ENCODE results near the gene WNT9A. TPM values are rescaled to one million over a fixed set of nuclear protein-coding genes. Genes with fewer than 3 reads are reported as not detected.

Gene WNT9A
- total and polyA plus RNA-seq, 2 of the 4 experiments (the other 2 are of a cell fraction) = 0.18 to 0.36 TPM

- ChIA-PET POLR2A (ENCODE audit: unreplicated experiment) (no interaction called here), CTCF (interaction anchor here (0.5 kb wide), 1 partner anchor 10 kb away, joined by 3 read pairs; no protein-coding TSS in a partner anchor)
- Histone ChIP-seq H2AK9ac (replicated peaks; ENCODE audit: low read depth, low read length, poor library complexity) (no peak overlapping the region), H3K27ac (ENCODE audit: insufficient read depth, low read length) (no peak overlapping the region), H3K4me2 (ENCODE audit: low read depth, low read length) (no peak overlapping the region), H3K9me3 (ENCODE audit: control insufficient read depth, insufficient read depth, low read length) (no peaks in the 10 kb centered on the region), H3K9me1 (ENCODE audit: insufficient read depth, low read length) (no peaks in the 10 kb centered on the region), H3K9ac (ENCODE audit: low read depth, low read length) (no peak overlapping the region), H3K23ac (ENCODE audit: low read depth, low read length) (no peak overlapping the region), H3K18ac (ENCODE audit: low read depth, low read length) (no peak overlapping the region), H2AFZ (replicated peaks; ENCODE audit: low read length, poor library complexity) (no peak overlapping the region), H3K79me1 (ENCODE audit: low read depth in 1 of 2, low read length in 2 of 2) (no peaks in the 10 kb centered on the region), H4K20me1 (ENCODE audit: insufficient read depth, low read length) (no peaks in the 10 kb centered on the region), H3K14ac (replicated peaks; ENCODE audit: low read depth, low read length) (no peak overlapping the region), H3K36me3 (ENCODE audit: control insufficient read depth, insufficient read depth, low read length) (no peaks in the 10 kb centered on the region), H2BK20ac (ENCODE audit: low read depth, low read length) (no peak overlapping the region), H3K4me1 (ENCODE audit: control insufficient read depth, insufficient read depth, low read length) (no peaks in the 10 kb centered on the region), H2BK15ac (ENCODE audit: low read depth, low read length) (no peak overlapping the region), H3K4me3 (ENCODE audit: insufficient read depth, low read depth, low read length) (no peak overlapping the region), H3K27me3 (ENCODE audit: control insufficient read depth, insufficient read depth, low read length) (no peaks in the 10 kb centered on the region; the same call in 1 of the 2 replicates), H3K56ac (ENCODE audit: extremely low read depth, insufficient read depth, low read length) (no peak overlapping the region), H2BK120ac (ENCODE audit: low read depth, low read length) (no peak overlapping the region), H3K4ac (ENCODE audit: low read depth, low read length) (no peak overlapping the region), H2BK5ac (ENCODE audit: low read depth, low read length, poor library complexity, severe bottlenecking) (no peak overlapping the region), H4K5ac (ENCODE audit: low read depth, low read length) (no peak overlapping the region), H4K91ac (ENCODE audit: insufficient read depth, low read depth, low read length) (no peak overlapping the region), H4K8ac (ENCODE audit: low read depth in 2 of 2, low read length in 2 of 2) (no peak overlapping the region), H2AK5ac (ENCODE audit: low read depth, low read length) (no peak overlapping the region)
- no TSS peak for BruUV-seq (replicated peaks)
- intact Hi-C loops (cut with micrococcal nuclease) (no loop called here), in situ Hi-C loops (cut with MboI; ENCODE audit: low sequenced_read_pairs) (loop anchor here (25.0 kb wide), 1 partner anchor 439 kb away; no protein-coding TSS in a partner anchor), dilution Hi-C loops (cut with HindIII; ENCODE audit: low sequenced_read_pairs, unreplicated experiment) (no loop called here)
- DNase-seq (no peak), ATAC-seq (ENCODE audit: low read depth) (no peak)
- 73% methylated on average over 2 of the region's 11 CpGs; no CpG with 5 or more reads in 1 of the 2 experiments for WGBS, 2 experiments (ENCODE audit: extremely low coverage in 2 of 2, insufficient read length in 1 of 2)
- TF ChIP-seq MAZ (IDR thresholded peaks at IDR 0.05; ENCODE audit: borderline replicate concordance, low read depth, low read length) = no peak
Observed at GRCh38 chr1:227926216-227926791, 21.4 kb downstream of the WNT9A start.
